GM18909 (cell line): ENCODE measurements around the gene AGK.
"Not testable (repeated sequence)": the region's sequence is repeated elsewhere in the genome, so short reads cannot be mapped to it uniquely, and the experiment has no call there.

Source experiments
- ATAC-seq: cut with Tn5 transposase; IDR thresholded peaks from one replicate; pipeline ENCODE4 v1.9.1; 2021; ENCODE audit warnings: mild to moderate bottlenecking; ENCODE audit not compliant: unreplicated experiment, poor library complexity

Gene AGK

DNA sequence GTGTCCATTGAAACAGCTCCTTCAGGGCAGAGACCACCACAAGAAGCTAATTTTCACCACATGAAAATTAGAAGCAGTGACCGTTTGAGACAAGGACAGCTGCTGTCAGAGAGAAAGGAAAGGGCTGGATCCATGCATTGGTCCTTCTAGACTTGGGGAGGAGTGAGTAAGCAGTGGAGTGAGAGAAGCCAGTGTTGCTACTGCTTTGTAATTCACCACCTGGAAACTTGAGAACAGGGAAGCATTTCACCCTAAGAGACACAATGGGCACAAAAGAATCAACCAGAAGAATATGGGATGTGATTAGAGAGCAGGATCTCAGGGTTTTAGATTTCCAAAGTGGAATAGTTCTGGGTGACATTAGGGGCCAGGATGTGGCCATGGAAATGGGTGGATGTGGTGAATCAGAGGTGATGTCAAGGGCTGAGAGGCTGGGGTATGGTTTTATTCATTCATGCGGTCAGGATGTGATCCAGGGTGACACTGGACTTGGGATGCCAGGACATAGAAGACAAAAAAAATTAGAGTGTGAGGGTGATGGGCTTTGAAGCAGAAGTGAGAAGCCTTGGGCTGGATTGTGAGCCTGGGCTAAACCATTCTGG is 89.1 kb downstream of the AGK start:
- no peak for ATAC-seq

DNA sequence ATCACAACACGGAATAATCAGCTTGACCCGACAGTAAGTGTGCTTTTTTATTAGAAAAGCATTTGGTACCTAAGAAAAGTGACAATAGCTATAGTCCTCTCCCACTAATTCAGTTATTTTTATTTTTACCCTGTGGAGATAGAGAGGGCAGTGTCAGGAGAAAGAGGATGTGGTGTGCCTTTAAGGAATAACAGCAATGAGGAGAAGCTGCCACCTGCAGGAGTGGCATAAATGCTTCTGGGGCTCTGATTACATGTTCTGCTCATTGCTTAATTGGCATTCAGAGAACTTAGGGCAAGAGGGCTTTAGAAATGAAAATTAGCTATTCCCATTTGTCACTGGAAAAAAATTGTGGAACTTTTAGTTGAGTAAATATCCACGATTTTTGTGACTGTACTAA is 90.7 kb downstream of the AGK start:
- no peak for ATAC-seq

DNA sequence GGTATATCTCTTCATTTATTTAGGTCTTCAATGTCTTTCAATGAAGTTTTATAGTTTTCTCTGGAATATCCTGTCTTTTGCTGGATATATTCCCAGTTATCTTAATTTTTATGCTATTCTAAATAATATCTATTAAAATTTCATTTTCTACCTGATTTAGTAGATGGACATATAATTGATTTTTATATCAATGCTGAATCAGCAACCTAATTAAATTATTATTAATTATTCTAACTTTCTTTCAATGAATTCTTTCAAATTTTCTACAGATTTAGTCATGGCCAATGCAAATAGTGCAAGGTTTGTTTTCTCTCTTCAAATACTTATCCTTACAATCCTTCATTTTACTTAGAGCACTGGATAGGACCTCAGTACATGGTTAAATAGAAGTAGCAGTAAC is 94.0 kb downstream of the AGK start:
- ATAC-seq = no peak

DNA sequence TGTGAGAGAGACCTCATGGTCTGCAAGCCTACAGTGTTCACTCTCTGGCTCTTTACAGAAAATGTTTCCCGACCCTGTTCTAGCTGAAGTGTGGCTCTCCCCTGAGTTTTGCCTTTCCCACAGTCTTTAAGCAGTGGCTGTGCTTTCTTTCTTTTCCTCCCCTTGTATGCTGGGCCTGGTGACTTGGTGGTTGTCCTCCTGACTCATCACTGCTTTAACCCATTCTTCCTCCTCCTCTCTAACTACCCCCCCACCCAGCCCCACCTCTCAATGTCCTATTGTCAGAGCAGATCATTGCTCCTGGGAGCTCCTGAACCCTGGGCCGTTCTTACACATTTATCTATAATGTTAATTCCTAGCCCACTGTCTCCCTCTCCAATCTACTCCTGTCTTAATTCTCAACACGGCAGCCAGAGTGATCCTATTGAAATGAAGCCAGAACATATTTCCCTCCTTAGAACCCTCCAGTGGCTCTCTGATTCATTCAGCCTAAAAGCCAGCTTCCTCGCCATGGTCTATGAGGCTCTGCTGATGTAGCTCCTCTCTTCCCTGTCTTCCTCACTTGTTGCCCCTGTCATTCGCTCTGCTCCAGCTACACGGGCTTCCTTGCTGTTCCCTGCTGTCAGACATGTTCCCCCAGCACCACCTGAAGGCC is 95.7 kb downstream of the AGK start:
- ATAC-seq = no peak

DNA sequence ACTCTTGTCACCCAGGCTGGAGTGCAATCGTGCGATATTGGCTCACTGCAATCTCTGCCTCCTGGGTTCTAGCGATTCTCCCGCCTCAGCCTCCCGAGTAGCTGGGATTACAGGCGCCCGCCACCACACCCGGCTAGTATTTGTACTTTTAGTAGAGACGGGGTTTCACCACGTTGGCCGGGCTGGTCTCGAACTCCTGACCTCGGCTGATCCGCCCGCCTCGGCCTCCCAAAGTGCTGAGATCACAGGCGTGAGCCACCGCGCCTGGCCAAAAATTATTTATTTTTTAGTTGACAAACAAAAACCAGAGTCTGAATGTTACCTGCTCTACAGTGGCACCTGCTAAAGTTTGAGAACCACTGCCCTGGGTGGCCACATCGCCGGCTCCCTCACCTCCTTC is 96.5 kb downstream of the AGK start:
- ATAC-seq = not testable (repeated sequence)

DNA sequence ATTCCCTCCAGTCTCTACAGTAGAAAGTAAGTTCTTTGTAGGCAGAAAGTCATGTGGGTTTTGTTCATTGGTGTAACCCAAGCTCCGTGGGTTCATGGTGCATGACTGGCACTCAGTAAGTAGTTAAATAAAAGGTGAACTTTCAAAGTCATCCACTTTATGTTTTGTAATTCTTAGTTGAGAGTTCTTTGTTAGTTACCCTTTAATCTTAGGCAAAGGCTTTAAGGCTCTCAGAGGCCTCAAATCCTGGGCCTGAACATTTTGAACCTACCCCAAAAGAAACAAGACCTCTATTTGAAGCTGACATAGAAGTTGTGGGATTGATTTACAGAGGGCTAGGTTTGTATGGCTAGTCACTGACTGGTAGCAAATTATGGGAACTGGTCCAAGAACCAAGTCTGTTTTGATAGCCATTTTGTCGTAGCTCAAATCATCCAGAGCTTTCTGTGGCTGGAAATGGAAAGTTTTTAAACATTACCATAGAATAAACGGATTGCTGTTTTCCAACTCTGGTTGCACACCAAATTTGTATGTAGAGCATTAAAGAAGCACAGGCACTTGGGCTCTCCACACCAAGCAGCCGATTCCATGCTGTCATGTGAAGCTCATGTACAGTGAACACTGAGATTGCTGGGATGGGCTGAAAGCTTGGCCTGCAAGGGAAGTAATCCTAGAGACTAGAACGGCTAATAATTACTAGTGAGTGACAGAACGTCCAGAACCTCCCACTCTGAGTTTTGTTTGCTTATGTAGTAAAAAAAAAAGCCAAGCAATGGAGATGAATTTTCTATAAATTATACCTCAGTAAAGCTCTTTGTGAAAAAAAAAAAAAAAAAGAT is 97.3 kb downstream of the AGK start:
- no peak for ATAC-seq

DNA sequence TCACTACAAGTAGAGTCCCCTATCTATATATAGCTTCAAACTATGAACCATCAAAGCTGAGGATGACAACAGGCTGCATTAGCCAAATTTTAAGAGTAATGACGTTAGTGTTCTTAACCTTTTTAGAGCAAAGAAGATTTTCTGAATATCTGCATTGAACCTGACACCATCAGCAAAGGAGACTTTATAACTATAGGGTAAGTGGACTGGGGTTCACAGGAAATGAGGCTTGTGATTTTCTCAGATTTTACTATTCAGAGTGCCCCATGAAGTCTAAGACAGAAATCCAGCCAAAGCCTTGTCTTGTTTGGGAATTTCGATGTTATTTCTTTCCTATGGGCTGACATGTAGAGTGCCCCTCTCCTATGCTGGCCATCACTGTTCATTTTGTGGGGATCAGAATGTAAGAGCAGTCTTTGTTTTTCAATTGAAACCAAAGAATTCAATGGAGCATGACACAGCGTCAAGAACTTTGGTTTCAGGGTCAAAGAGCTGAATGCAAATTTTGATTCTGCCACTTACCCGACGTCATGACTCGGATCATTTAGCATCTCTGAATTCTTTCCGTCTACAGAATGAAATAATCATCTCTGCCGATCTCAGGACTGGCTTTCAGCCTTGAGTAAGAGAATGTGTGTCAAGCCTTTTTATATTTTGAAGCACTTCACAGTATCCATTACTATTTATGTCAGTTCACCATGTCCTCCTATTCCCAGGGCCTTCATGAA is 98.1 kb downstream of the AGK start:
- ATAC-seq = no peak

DNA sequence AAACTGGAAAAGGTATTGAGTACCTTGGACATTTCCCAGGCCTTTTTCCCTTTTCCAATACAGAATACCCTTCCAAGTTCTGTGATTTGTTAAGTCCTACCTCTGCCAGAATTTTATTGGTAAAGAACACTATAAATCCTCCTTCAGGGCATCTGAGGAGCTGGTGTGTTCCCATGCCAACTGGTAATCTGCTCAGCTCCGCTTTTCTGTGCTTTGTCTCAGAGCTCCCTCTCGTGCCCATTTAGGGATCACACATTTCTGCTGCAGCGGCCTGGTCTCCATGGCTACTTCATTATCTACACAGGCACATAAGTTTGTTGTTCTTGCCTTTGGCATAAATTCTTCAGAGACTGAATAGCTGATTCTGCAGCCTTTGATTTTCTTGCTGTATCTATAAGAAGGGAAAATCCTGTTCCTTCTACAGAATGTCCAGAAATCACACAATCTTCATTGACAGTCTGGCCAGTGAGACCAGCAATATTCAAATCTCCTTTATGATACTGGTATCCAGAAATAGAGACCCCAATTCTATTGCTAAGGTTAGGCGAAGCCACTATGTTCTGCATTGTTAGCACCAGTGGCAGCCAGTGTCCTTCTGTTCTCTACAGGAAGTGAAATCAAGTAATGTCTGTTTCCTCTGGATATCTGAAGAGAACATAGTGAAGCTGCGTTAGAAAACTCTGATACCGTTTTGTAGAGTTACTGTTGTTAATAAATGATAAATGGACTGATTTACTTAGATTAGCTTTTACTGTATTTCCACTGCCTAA is 98.8 kb downstream of the AGK start:
- ATAC-seq = peak; percentile 59

DNA sequence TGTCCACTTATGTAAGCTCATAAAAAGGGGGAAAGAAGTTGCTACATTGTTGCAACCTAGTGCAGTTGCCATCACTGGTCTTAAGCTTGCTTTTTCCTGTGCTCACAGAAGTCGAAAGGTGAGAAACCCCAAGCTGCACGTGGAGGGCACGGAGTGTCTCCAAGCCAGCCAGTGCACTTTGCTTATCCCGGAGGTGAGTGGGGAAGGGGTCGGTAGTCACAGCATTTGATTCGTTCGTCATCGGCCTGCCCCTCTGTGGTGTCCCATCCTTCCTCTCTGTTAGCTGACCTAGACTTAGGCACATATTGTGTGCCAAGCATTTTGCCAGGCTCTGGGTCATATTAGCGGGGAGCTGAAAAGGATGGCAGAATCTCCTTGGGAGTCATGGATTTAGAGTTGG is 100.2 kb downstream of the AGK start:
- ATAC-seq = no peak

DNA sequence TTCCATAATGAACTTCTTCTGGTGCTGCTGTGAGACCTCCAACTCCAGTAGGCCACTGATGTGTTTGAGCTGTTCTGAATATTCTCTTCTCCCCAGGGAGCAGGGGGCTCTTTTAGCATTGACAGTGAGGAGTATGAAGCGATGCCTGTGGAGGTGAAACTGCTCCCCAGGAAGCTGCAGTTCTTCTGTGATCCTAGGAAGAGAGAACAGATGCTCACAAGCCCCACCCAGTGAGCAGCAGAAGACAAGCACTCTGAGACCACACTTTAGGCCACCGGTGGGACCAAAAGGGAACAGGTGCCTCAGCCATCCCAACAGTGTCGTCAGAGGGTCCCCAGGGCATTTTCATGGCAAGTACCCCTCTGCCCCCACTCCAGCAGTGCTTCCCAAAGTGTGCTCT is 101.5 kb downstream of the AGK start:
- no peak for ATAC-seq

DNA sequence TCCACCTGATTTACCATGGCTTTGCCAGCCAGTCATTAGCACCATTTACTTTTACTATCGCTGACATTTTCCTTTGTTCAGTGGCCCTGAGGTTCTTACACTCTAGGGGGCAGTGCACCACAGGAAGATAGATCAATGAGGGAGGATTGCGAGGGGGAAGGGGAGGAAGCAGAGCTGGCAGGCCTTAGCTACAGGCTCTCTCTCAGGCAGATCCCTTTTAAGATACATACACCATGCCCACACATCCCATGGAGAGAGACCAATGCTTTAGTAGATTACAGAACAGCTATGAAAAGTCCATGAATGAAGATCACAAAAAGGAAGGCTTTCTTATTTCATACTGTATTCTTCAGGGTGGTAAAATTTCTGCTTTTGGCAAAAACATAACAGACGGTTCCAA is 103.3 kb downstream of the AGK start:
- ATAC-seq = peak; percentile 88

DNA sequence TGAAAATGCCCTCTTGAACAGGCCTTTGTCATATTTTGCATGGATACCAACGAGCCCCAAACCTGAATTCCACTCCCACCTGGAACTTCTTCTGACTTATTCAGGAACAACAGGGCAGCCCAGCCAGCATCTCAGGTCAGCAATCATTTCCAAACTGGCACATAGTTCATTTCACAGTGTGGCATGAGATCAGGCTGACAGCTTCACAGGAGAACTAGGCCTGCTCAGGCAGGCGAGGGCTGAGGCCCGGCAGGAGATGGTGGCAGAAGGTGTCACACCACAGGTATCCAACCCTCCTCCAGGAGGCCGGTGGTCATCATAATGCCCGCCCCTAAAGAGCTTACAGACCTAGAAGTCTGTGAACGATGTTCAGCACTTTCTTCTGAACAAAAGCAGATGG is 108.3 kb downstream of the AGK start:
- ATAC-seq = no peak

DNA sequence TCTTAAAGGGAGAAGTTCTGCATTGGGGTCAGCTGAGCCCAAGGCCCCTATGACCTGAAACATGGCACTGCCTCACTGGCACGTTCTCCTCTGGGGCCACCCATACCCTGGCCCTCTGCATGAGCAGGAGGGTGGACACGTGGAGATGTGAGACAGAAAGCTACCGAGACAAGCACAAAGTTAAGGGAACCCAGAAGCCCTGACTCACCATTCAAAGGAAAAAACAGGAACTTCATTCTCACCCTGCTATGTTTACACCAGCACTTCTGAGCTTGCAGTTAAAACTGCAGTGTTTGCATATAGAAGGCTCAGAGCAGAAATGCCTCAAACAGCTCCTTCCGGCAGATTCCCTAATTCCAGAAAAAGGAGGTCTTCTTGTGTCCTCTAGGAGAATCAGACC is 109.0 kb downstream of the AGK start:
- no peak for ATAC-seq

DNA sequence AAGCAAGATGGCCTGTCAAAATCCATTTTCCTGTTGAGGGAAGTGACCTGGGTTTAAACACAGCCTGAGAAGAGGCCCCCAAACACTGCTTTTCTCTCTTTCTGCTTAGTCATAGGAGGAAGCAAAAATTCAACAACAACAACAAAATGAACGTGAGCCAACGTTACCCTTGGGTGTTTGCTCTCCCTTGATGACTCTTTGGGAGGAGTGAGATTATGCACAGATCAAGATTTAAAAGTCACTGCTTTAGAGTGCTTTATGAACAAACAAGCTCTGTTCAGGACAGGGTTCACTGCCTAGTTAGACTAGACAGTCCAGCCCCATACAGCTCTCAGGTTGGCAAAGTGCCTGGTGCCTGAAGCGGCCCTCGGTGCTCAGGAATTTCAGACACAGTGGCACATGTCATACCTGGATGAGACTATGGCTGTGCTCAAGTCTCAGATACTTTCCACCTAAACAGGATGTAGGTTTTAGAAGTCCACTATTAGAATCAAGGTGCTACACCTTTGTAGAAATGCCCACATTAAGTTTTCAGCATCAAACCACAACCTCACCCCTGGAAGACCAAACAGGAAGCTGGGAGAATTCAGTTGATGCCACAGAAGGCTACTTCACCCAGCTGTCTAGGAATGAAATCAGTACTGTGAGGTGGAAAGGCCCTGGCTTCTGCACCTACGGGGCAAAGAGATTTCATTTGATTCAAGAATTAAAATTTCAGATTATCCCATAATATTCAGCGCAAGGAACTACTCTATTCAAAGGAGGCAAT is 112.1 kb downstream of the AGK start:
- no peak for ATAC-seq

DNA sequence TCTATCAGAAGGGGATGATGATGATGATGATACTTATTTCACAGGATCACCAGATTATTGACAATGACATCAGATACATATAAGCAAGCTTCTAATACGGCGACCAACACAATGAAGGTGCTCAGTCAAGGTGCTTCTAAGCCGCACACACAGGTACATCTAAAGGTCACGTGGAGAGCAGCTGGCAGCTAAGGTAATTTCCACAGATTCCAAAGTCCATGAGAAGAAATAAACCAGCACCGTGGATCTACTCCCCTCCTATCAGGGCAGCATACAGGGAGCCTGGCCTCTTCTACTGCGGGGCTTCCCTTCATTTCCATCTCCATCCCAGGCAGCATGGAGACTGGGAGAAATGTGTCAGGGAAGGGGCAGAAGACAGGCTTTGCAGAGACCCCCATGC is 113.2 kb downstream of the AGK start:
- no peak for ATAC-seq

DNA sequence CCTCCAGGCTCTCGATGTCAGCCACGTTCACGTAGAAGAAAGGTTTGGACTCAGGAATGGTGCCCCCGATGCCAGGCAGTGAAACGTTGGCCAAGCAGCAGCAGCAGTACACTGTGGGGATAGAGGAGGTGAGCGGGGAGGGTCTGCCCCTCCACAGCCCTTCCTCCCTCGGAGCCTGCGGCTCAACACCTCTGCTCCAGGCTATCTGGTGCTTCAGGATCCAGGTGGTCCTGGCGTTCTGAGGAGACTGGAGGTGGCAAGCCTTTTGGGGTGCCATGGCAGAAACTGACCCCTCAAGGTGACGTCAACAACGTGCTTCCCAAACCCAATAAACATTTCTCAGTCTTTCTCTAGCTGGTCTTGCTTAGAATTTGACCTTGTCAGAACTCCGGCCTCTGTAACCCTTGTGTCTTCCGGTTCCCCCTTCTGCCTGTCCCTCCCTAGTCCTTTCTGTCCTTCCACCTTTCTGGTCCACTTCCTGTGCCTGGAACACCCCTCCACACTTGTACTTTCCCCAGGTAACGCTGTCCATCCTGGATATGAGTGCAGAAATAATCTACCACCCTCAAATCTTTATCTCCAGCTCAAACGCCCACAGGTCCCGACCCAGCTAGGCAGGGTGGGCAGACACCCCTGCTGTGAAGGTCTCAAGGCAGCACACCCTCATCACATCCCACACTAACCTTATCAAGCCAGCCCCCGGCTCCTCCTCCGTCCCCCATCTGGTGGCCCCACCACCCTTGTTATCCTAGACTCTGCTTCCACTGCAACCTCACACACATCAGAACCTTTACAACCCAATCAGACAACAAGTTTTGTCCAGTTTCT is 114.2 kb downstream of the AGK start:
- ATAC-seq = no peak

DNA sequence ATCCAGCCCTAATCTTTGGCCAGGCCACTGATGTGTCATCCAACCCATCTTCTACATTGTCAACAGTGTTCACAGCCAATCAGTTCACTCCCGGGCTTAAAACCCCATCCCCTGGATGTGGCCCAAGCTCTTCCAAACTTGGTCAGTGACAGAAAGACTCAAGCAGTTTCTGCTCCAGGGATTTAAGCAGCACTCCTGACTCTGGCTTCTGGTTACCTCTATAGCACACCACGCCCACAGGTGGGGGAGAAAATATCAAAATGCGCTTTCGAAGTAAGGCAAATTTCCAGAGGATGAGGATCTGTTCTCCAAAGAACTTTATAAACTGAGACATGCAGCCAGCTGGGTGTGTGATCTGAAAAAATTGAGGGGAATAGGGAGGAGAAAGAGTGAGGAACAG is 114.9 kb downstream of the AGK start:
- ATAC-seq = no peak

DNA sequence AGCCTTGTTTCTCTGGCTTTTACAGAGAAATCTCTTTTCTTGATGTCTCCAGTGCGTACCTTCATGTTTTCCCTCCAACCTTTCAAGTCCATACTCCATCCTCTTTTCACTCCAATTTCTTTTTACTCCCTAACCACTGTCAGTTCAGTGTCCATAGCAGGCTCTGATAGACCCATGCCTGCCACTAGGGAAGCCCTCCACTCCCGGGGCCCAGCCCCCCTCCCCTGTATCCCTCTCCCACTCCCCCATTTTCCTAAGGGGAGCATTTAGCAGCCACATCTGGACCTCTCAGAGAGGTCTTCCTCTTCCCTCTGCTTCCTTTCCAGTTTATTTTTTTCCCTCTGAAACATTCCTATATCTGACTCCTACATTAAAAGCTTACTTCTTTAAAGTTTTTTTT is 117.6 kb downstream of the AGK start:
- no peak for ATAC-seq
